ENCODE data around the gene PPP1R13B. TPM values are rescaled to one million over a fixed set of nuclear protein-coding genes. Genes with fewer than 3 reads are reported as not detected.

Gene PPP1R13B
- total and polyA plus RNA-seq, 4 donors = 2.3 to 44.0 (median 15.8) TPM

- Histone ChIP-seq H3K4me1 (ENCODE audit: control insufficient read depth in 1 of 2, insufficient read depth in 2 of 2, low read length in 2 of 2) (no peaks in the 10 kb centered on the region), H3K36me3 (ENCODE audit: control insufficient read depth in 1 of 2, insufficient read depth in 2 of 2, low read length in 1 of 2) (peaks cover 0 to 3% of the 10 kb centered on the region in 2 donors), H3K27ac (ENCODE audit: low read depth in 1 of 2, low read length in 2 of 2) (no peak overlapping the region), H3K4me3 (ENCODE audit: low read length in 2 of 2) (no peak overlapping the region), H3K27me3 (ENCODE audit: control insufficient read depth in 1 of 2, insufficient read depth in 2 of 2, low read length in 1 of 2) (no peaks in the 10 kb centered on the region), H3K9me3 (ENCODE audit: control insufficient read depth, low read length) (no peaks in the 10 kb centered on the region)
- ATAC-seq (ENCODE audit: low FRiP score) (no peak), DNase-seq (peak in 1 of 2 donors; percentile 49)
- 73 to 79% methylated on average over 29 of the region's 29 CpGs for WGBS, 2 donors
- intact Hi-C loops (cut with DNase I) = no loop called here
These were observed 144.6 kb downstream of the PPP1R13B start for GRCh38 chr14:103702497-103703432.

- H3K4me3 ChIP-seq (ENCODE audit: low read length in 2 of 2) = no peak overlapping the region
- H3K4me1 ChIP-seq (ENCODE audit: control insufficient read depth in 1 of 2, insufficient read depth in 2 of 2, low read length in 2 of 2) = no peaks in the 10 kb centered on the region
- no peak overlapping the region for H3K27ac ChIP-seq (ENCODE audit: low read depth in 1 of 2, low read length in 2 of 2)
- ATAC-seq (ENCODE audit: low FRiP score) = no peak
- intact Hi-C loops (cut with DNase I) = no loop called here
- no peaks in the 10 kb centered on the region for H3K9me3 ChIP-seq (ENCODE audit: control insufficient read depth, low read length)
- H3K36me3 ChIP-seq (ENCODE audit: control insufficient read depth in 1 of 2, insufficient read depth in 2 of 2, low read length in 1 of 2) = peaks cover 0 to 3% of the 10 kb centered on the region in 2 donors
- no peak for DNase-seq
- H3K27me3 ChIP-seq (ENCODE audit: control insufficient read depth in 1 of 2, insufficient read depth in 2 of 2, low read length in 1 of 2) = no peaks in the 10 kb centered on the region
- WGBS, 2 donors = 74 to 80% methylated on average over 5 of the region's 5 CpGs
These were observed 145.3 kb downstream of the PPP1R13B start for GRCh38 chr14:103702095-103702494.

- intact Hi-C loops (cut with DNase I) = no loop called here
- Histone ChIP-seq H3K4me3 (ENCODE audit: low read length in 2 of 2) (no peak overlapping the region), H3K4me1 (ENCODE audit: control insufficient read depth in 1 of 2, insufficient read depth in 2 of 2, low read length in 2 of 2) (no peaks in the 10 kb centered on the region), H3K36me3 (ENCODE audit: control insufficient read depth in 1 of 2, insufficient read depth in 2 of 2, low read length in 1 of 2) (peaks cover 0 to 3% of the 10 kb centered on the region in 2 donors), H3K27me3 (ENCODE audit: control insufficient read depth in 1 of 2, insufficient read depth in 2 of 2, low read length in 1 of 2) (no peaks in the 10 kb centered on the region), H3K27ac (ENCODE audit: low read depth in 1 of 2, low read length in 2 of 2) (no peak overlapping the region), H3K9me3 (ENCODE audit: control insufficient read depth, low read length) (no peaks in the 10 kb centered on the region)
- WGBS, 2 donors = 76 to 78% methylated on average over 21 of the region's 21 CpGs
- DNase-seq = peak in 1 of 2 donors; percentile 74
- no peak for ATAC-seq (ENCODE audit: low FRiP score)
These were observed 146.5 kb downstream of the PPP1R13B start for GRCh38 chr14:103700753-103701490.

- Histone ChIP-seq H3K36me3 (ENCODE audit: control insufficient read depth in 1 of 2, insufficient read depth in 2 of 2, low read length in 1 of 2) (peaks cover 0 to 3% of the 10 kb centered on the region in 2 donors), H3K4me1 (ENCODE audit: control insufficient read depth in 1 of 2, insufficient read depth in 2 of 2, low read length in 2 of 2) (no peaks in the 10 kb centered on the region), H3K9me3 (ENCODE audit: control insufficient read depth, low read length) (no peaks in the 10 kb centered on the region), H3K27me3 (ENCODE audit: control insufficient read depth in 1 of 2, insufficient read depth in 2 of 2, low read length in 1 of 2) (no peaks in the 10 kb centered on the region), H3K27ac (ENCODE audit: low read depth in 1 of 2, low read length in 2 of 2) (no peak overlapping the region), H3K4me3 (ENCODE audit: low read length in 2 of 2) (no peak overlapping the region)
- 32 to 41% methylated on average over 24 to 25 of the region's 25 CpGs for WGBS, 2 donors
- ATAC-seq (ENCODE audit: low FRiP score) (peak; percentile 3), DNase-seq (peak; percentile 48 to 78)
- intact Hi-C loops (cut with DNase I) = no loop called here
These were observed 147.2 kb downstream of the PPP1R13B start for GRCh38 chr14:103699901-103700752.

- ATAC-seq (ENCODE audit: low FRiP score) (no peak), DNase-seq (no peak)
- Histone ChIP-seq H3K4me3 (ENCODE audit: low read length in 2 of 2) (no peak overlapping the region), H3K9me3 (ENCODE audit: control insufficient read depth, low read length) (no peaks in the 10 kb centered on the region), H3K36me3 (ENCODE audit: control insufficient read depth in 1 of 2, insufficient read depth in 2 of 2, low read length in 1 of 2) (peaks cover 0 to 3% of the 10 kb centered on the region in 2 donors), H3K4me1 (ENCODE audit: control insufficient read depth in 1 of 2, insufficient read depth in 2 of 2, low read length in 2 of 2) (no peaks in the 10 kb centered on the region), H3K27ac (ENCODE audit: low read depth in 1 of 2, low read length in 2 of 2) (no peak overlapping the region), H3K27me3 (ENCODE audit: control insufficient read depth in 1 of 2, insufficient read depth in 2 of 2, low read length in 1 of 2) (no peaks in the 10 kb centered on the region)
- 80 to 88% methylated on average over 17 of the region's 17 CpGs for WGBS, 2 donors
- intact Hi-C loops (cut with DNase I) = no loop called here
These were observed 148.1 kb downstream of the PPP1R13B start for GRCh38 chr14:103699261-103699661.

- ATAC-seq (ENCODE audit: low FRiP score) (no peak), DNase-seq (peak; percentile 51 to 72)
- WGBS, 2 donors = 83 to 86% methylated on average over 33 of the region's 33 CpGs
- intact Hi-C loops (cut with DNase I) = no loop called here
- Histone ChIP-seq H3K36me3 (ENCODE audit: control insufficient read depth in 1 of 2, insufficient read depth in 2 of 2, low read length in 1 of 2) (peaks cover 0 to 6% of the 10 kb centered on the region in 2 donors), H3K4me3 (ENCODE audit: low read length in 2 of 2) (no peak overlapping the region), H3K9me3 (ENCODE audit: control insufficient read depth, low read length) (no peaks in the 10 kb centered on the region), H3K27me3 (ENCODE audit: control insufficient read depth in 1 of 2, insufficient read depth in 2 of 2, low read length in 1 of 2) (no peaks in the 10 kb centered on the region), H3K27ac (ENCODE audit: low read depth in 1 of 2, low read length in 2 of 2) (no peak overlapping the region), H3K4me1 (ENCODE audit: control insufficient read depth in 1 of 2, insufficient read depth in 2 of 2, low read length in 2 of 2) (no peaks in the 10 kb centered on the region)
These were observed 148.8 kb downstream of the PPP1R13B start for GRCh38 chr14:103698380-103699260.

- H3K9me3 ChIP-seq (ENCODE audit: control insufficient read depth, low read length) = no peaks in the 10 kb centered on the region
- intact Hi-C loops (cut with DNase I) = no loop called here
- WGBS, 2 donors = 68 to 79% methylated on average over 14 of the region's 14 CpGs
- H3K4me1 ChIP-seq (ENCODE audit: control insufficient read depth in 1 of 2, insufficient read depth in 2 of 2, low read length in 2 of 2) = no peaks in the 10 kb centered on the region
- peak overlapping the region in 1 of 2 donors; percentile 9 for H3K27ac ChIP-seq (ENCODE audit: low read depth in 1 of 2, low read length in 2 of 2)
- no peaks in the 10 kb centered on the region for H3K27me3 ChIP-seq (ENCODE audit: control insufficient read depth in 1 of 2, insufficient read depth in 2 of 2, low read length in 1 of 2)
- DNase-seq (peak; percentile 49 to 55), ATAC-seq (ENCODE audit: low FRiP score) (no peak)
- no peak overlapping the region for H3K4me3 ChIP-seq (ENCODE audit: low read length in 2 of 2)
- H3K36me3 ChIP-seq (ENCODE audit: control insufficient read depth in 1 of 2, insufficient read depth in 2 of 2, low read length in 1 of 2) = peaks cover 0 to 11% of the 10 kb centered on the region in 2 donors
These were observed 149.6 kb downstream of the PPP1R13B start for GRCh38 chr14:103697603-103698379.
